ENCODE results near the gene SVIL.
"Not testable (repeated sequence)": the region's sequence is repeated elsewhere in the genome, so short reads cannot be mapped to it uniquely, and the experiment has no call there.

SVIL gene

GRCh38 chr10:29576681-29577080 is 58.1 kb downstream of the SVIL start:
- no peak for DNase-seq (ENCODE audit: low read depth in 2 of 2)

DNA sequence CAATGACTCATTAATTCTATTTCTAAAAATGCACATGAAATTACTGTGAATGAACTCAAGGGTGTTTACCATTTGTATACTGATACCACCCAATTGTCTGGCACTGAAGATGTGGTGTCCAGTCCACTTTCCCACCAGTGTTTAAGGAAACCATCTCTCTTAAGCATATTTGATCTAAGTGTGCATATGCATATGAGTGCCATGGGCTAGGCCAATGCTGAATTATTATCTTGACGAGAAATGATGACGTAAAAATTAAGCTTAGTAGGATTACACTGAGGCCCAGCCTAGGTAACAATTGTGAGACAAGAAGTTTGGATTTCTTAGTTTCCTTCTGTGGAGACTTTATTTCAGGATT is 59.7 kb downstream of the SVIL start:
- no peak for DNase-seq (ENCODE audit: low read depth in 2 of 2)

DNA sequence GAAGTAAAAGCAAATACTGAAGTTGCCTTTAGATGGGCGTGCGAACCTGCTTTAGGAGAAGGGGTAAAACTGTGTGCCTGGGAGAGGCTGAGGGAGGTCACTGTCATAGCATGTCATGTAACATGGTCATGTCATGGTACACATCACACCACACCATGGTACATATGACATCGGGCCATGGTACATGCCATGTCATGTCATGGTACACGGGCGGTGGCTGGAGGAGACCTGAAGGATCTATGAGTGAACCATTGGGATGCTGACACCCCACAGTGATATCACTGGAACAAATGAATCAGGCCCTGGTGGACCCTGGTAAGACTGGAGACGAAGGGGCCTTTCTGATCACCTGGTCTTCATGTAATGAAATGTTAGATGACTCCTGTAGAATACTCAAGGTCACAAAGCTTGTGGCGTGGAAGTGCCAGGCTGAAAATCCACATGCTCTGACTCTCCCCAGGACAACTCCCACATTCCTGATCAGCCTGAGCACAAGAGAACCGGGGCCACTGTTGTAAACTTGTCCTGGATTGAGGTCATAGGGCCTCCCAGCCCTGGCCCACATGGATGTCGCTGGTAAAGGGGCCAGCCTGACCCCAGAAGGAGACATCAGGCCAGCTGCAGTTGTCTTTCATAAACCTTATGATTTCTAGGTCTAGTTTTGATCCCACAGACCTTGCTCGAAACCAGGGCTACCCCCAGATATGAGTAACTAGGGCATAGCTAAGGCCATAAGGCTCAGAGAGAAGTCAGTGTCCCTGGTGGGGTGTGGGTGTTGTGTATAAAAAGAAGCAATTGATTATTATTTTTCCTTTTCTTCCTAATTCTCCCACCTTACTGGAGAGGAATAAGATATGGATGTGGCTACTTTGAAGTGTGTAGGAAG is 60.3 kb downstream of the SVIL start:
- DNase-seq (ENCODE audit: low read depth in 2 of 2), result not testable (repeated sequence)

DNA sequence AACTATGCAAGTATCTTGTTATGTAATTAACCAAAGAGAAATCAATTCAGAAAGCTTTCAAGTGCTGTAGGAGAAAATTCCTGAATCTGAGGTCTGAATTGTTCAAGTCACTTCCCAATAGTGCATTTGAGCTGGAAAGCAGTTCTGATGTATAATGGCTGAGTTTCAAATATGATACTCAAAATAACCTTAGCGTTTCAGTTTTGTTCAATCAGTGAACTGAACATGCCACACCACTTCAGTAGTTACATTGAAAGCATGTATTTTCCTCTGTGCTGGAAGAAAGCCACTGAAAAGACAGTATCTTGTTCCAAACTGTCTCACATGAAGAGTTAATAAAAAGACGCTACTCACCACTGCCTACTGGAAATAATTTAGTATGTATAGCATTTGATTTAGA is 64.5 kb downstream of the SVIL start:
- not testable (repeated sequence) for DNase-seq (ENCODE audit: low read depth in 2 of 2)

GRCh38 chr10:29569795-29570194 is 65.0 kb downstream of the SVIL start:
- no peak for DNase-seq (ENCODE audit: low read depth in 2 of 2)

- DNase-seq (ENCODE audit: low read depth in 2 of 2), result no peak
Measured at GRCh38 chr10:29567003-29567402, 67.8 kb downstream of the SVIL start.

- DNase-seq (ENCODE audit: low read depth in 2 of 2), result not testable (repeated sequence)
Measured at GRCh38 chr10:29566209-29566608, 68.6 kb downstream of the SVIL start.

- DNase-seq (ENCODE audit: low read depth in 2 of 2), result no peak
Measured at GRCh38 chr10:29563420-29564035, 71.2 kb downstream of the SVIL start.

DNA sequence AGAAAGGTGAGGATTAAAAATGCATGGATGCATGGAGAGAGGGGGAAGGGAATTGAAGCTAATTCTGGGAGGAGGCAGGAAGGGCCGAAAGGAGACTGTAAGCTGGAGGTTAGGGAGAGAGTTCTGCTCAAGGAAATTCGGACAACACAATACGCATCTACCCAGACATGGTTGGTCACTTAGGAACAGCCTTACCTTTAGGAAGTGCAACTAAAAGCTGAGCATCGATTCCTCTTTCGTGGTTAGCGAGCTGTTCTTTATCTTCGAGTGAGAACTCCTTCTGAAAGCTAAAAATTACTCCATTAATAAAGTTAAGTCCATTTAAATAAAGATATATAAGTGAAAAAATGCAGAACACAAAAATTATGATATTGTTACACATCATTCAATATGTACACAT is 71.8 kb downstream of the SVIL start:
- not testable (repeated sequence) for DNase-seq (ENCODE audit: low read depth in 2 of 2)

- DNase-seq (ENCODE audit: low read depth in 2 of 2), result no peak
Measured at GRCh38 chr10:29559996-29560395, 74.8 kb downstream of the SVIL start.

- DNase-seq (ENCODE audit: low read depth in 2 of 2), result no peak
Measured at GRCh38 chr10:29557665-29558064, 77.1 kb downstream of the SVIL start.

DNA sequence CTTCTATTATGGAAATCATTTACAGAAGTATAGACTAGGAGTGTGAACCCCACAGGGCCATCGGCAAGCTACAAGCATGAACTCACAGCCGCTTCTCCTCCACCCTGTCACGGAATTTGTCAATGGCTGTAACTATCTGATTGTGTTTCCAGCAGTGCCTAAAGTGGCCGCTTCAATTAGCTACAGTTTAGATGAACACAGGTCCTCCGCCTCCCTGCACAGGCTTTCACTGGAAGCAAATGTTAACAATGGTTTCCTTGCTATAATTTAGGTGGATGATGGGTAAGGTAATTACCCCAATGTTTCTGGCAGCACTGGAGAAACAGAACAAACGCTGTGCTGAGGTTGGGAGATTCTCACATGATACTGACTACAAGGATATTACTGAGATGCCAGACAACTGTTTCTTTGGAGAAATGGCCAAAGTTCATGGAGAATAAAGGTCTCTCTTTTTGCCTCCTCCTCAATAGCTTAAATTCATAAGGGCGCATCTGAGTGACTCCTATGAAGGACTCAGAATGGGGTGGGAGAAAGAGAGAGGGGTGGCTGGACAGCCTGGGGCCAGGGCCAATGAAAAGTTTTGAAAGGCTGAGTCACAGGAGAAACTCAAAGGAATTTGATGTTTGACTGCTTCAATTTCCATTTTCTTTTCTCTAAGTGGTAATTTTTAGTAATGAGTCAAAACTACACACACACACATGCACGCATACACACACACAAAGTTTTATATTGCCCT is 78.9 kb downstream of the SVIL start:
- DNase-seq (ENCODE audit: low read depth in 2 of 2), result no peak

DNA sequence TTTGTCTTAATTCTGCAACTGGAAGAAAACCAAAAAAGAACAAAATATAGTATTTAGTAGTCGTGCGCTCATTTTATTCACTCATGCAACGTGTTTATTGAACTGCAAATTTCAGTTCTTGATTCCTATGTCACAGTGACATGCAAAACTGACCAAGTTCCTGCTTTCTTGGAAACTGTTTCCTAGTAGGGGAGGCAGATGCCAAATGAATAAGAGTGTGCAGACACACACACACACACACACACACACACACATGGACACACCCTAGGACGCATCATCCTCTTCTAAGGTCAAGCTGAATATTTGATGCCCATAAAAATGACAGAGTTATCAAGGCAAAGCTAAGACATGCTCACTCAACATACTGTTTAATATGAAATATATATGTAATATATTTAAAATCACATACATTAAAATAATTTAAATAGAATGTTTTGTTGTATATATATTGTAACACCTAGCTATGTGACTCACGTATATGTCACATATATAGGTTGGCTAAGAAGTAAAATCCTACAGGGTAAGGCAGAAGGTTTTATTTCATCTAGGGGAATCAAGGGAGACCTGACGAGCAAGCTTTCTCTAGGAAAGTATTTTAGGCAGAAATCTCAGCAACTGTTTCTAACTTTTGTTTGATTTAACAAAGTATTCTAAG is 79.6 kb downstream of the SVIL start:
- no peak for DNase-seq (ENCODE audit: low read depth in 2 of 2)

GRCh38 chr10:29554660-29555059 is 80.1 kb downstream of the SVIL start:
- DNase-seq (ENCODE audit: low read depth in 2 of 2), result no peak

- DNase-seq (ENCODE audit: low read depth in 2 of 2), result no peak
Measured at GRCh38 chr10:29553544-29554250, 81.1 kb downstream of the SVIL start.

DNA sequence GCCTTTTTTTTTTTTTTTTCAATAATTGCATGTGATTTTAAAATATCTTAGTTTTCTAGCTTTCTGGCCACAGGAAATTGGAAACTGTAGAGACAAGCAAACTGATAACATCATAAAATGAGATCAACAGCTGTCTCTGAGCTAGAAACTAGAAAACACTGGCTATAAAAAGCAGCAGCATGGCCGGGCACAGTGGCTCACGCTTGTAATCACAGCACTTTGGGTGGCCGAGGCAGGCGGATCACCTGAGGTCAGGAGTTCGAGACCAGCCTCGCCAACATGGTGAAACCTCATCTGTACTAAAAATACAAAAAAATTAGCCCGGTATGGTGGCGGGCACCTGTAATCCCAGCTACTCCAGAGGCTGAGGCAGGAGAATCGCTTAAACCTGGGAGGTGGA is 81.7 kb downstream of the SVIL start:
- not testable (repeated sequence) for DNase-seq (ENCODE audit: low read depth in 2 of 2)

DNA sequence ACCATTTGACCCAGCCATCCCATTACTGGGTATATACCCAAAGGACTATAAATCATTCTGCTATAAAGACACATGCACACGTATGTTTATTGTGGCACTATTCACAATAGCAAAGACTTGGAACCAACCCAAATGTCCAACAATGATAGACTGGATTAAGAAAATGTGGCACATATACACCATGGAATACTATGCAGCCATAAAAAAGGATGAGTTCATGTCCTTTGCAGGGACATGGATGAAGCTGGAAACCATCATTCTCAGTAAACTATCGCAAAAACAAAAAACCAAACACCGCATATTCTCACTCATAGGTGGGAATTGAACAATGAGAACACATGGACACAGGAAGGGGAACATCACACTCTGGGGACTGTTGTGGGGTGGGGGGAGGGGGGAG is 85.3 kb downstream of the SVIL start:
- DNase-seq (ENCODE audit: low read depth in 2 of 2), result not testable (repeated sequence)

GRCh38 chr10:29546773-29547313 is 87.9 kb downstream of the SVIL start:
- no peak for DNase-seq (ENCODE audit: low read depth in 2 of 2)

GRCh38 chr10:29545122-29545521 is 89.6 kb downstream of the SVIL start:
- no peak for DNase-seq (ENCODE audit: low read depth in 2 of 2)

GRCh38 chr10:29543715-29544114 is 91.1 kb downstream of the SVIL start:
- DNase-seq (ENCODE audit: low read depth in 2 of 2), result no peak

GRCh38 chr10:29542723-29543122 is 92.0 kb downstream of the SVIL start:
- no peak for DNase-seq (ENCODE audit: low read depth in 2 of 2)
